Measurements from ENCODE around the gene INPP4A. TPM values are rescaled to one million over a fixed set of nuclear protein-coding genes. Genes with fewer than 3 reads are reported as not detected.
A peak's percentile ranks its signal among the peaks of the same experiment; 100 is the strongest.

INPP4A gene
- total and polyA plus RNA-seq, 10 of the 15 experiments (the other 5 are each of a cell fraction or from before 2014, with no cell fraction given) = 4.7 to 62.3 (median 36.9) TPM

DNA sequence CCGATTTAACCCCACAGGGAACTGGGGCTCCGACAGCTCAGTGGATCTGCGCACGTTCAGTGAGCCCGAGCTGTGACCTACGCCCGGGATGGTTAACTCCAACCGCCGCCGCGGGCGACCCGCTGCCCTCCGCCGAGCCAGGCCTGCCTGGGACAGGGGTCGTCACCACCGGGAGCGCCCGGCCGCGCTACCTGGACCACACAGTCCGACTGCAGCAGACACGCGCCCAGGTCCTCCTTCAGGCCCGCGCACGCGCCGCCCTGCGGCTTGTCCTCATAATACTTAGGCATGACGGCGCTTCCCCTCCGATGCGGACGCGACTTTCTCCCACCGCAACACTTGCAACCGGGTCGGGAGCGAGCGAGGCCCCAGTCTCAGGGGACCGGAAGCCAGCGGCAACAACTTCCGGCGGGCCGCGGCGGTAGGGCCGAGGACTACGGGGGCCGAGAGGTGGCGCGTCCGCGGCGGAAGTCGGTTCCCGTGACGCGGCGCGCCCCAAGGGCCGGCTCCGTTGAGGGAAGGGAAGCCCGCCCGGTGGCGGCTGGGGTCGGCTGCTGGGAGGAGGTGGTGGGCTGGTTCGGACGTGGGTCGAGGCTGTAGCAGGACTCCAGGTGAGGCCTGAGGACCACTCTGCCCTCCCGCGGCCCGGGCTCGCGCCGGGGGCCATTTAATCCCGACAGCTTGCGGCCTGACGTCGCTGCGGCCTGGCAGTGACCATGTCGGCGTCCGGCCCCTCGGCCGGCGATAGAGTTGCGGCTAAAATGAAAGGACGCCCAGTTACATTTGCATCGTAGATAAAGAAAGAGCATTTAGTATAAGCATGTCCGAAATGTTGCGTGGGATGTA is 163.7 kb downstream of the INPP4A start, which contains the start of the genes COA5 and UNC50 (continued):
- peak; percentile 49 to 57; a peak in 2 of 3 replicates for TF ChIP-seq EGR1 (IDR thresholded peaks at IDR 0.05; ENCODE audit: borderline replicate concordance in 1 of 2, low read depth in 2 of 2, low read length in 2 of 2)
- TF ChIP-seq TCF7 (IDR thresholded peaks at IDR 0.05; ENCODE audit: borderline replicate concordance) = no peak
- TF ChIP-seq ZSCAN29 (IDR thresholded peaks at IDR 0.05) = 0 out of 2 replicates have a peak, but pooled peaks have one; percentile 48
- peak; percentile 60; the same call in 2 of the 3 replicates for TF ChIP-seq POU2F2 (IDR thresholded peaks at IDR 0.05; ENCODE audit: borderline replicate concordance, low read depth, low read length)
- peak; percentile 57 for TF ChIP-seq SIX5 (IDR thresholded peaks at IDR 0.05; ENCODE audit: low read depth, low read length, severe bottlenecking)
- TF ChIP-seq ETV6 (conservative IDR thresholded peaks at IDR 0.05 in 1 of 2, IDR thresholded peaks at IDR 0.05 in 1 of 2; ENCODE audit: borderline replicate concordance in 1 of 2, low read depth in 1 of 2) = peak in 1 of 2 experiments; percentile 14; a peak in 1 of 4 replicates
- TF ChIP-seq NBN (IDR thresholded peaks at IDR 0.05) = peak; percentile 80; the same call in 1 of the 2 replicates
- 0 out of 2 replicates have a peak, but pooled peaks have one; percentile 28 for TF ChIP-seq MEF2A (IDR thresholded peaks at IDR 0.05; ENCODE audit: insufficient read depth, low read depth, low read length)
- TF ChIP-seq NFYA (IDR thresholded peaks at IDR 0.05; ENCODE audit: borderline replicate concordance, low read depth, low read length) = no peak
- peak; percentile 90 for TF ChIP-seq IKZF1 (conservative IDR thresholded peaks at IDR 0.05)
- peak; percentile 52 for TF ChIP-seq NR2F1 (conservative IDR thresholded peaks at IDR 0.05)
- no peak for TF ChIP-seq MTA2 (IDR thresholded peaks at IDR 0.05; ENCODE audit: low read depth)
- no peak for TF ChIP-seq ATF7 (IDR thresholded peaks at IDR 0.05; ENCODE audit: low read depth)
- TF ChIP-seq, protein P1, sequence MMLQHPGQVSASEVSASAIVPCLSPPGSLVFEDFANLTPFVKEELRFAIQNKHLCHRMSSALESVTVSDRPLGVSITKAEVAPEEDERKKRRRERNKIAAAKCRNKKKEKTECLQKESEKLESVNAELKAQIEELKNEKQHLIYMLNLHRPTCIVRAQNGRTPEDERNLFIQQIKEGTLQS (IDR thresholded peaks at IDR 0.05; ENCODE audit: borderline replicate concordance, extremely low read depth, low read depth, low read length) = no peak
- no peak for TF ChIP-seq SUZ12 (IDR thresholded peaks at IDR 0.05; ENCODE audit: unreplicated experiment)
- peak; percentile 69 for TF ChIP-seq RELA (IDR thresholded peaks at IDR 0.05; ENCODE audit: borderline replicate concordance, partially characterized antibody)
- TF ChIP-seq HCFC1 (IDR thresholded peaks at IDR 0.05; ENCODE audit: low read length) = peak; percentile 69
- no peak for TF ChIP-seq CTCF (IDR thresholded peaks at IDR 0.05 in 2 of 3, conservative IDR thresholded peaks at IDR 0.05 in 1 of 3; ENCODE audit: control insufficient read depth in 2 of 3, extremely low read depth in 1 of 3, insufficient read depth in 1 of 3, low read depth in 3 of 3, low read length in 3 of 3)
- TF ChIP-seq CEBPB (IDR thresholded peaks at IDR 0.05; ENCODE audit: borderline replicate concordance in 1 of 2, low read depth in 2 of 2, low read length in 2 of 2) = no peak
- TF ChIP-seq, protein P2, sequence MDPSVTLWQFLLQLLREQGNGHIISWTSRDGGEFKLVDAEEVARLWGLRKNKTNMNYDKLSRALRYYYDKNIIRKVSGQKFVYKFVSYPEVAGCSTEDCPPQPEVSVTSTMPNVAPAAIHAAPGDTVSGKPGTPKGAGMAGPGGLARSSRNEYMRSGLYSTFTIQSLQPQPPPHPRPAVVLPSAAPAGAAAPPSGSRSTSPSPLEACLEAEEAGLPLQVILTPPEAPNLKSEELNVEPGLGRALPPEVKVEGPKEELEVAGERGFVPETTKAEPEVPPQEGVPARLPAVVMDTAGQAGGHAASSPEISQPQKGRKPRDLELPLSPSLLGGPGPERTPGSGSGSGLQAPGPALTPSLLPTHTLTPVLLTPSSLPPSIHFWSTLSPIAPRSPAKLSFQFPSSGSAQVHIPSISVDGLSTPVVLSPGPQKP (IDR thresholded peaks at IDR 0.05; ENCODE audit: low read depth, low read length) = peak; percentile 89
- TF ChIP-seq NFIC (IDR thresholded peaks at IDR 0.05; ENCODE audit: low read depth, low read length) = no peak
- peak; percentile 34 for TF ChIP-seq SP1 (IDR thresholded peaks at IDR 0.05; ENCODE audit: low read depth, low read length)
- TF ChIP-seq GATAD2B (conservative IDR thresholded peaks at IDR 0.05; ENCODE audit: low read depth) = 0 out of 2 replicates have a peak, but pooled peaks have one; percentile 82
- TF ChIP-seq ZNF207 (IDR thresholded peaks at IDR 0.05; ENCODE audit: borderline replicate concordance) = peak; percentile 96
- TF ChIP-seq TCF3 (IDR thresholded peaks at IDR 0.05; ENCODE audit: borderline replicate concordance, insufficient read depth, low read depth, low read length) = 0 out of 2 replicates have a peak, but pooled peaks have one; percentile 53

Measured in GM12878 (cell line).